CD4-positive, alpha-beta T cell (primary cell): ENCODE data around the gene CEP20. TPM values are rescaled to one million over a fixed set of nuclear protein-coding genes. Genes with fewer than 3 reads are reported as not detected.

Source experiments
- ATAC-seq: fragments of 200-7000 bp; cut with Tn5 transposase; one replicate; pipeline ENCODE4 v1.10.0; 2022; ENCODE audit warnings: mild to moderate bottlenecking; ENCODE audit not compliant: poor library complexity
- CTCF ChIA-PET: fragments of 350-600 bp; sonication (Branson Sonifier 250); formaldehyde crosslinking; loops from one replicate; lab custom pipeline; 2021; ENCODE audit warnings: antibody characterized with exemption, inconsistent platforms; lab: Charles Lee
- POLR2A ChIA-PET: fragments of 350-600 bp; sonication (Branson Sonifier 250); formaldehyde crosslinking; loops from one replicate; lab custom pipeline; 2021; ENCODE audit warnings: antibody characterized with exemption, inconsistent platforms; lab: Charles Lee
- DNase-seq, 14 experiments: peaks; one replicate each; pipeline ENCODE4 v3.0.0-alpha.2; 2013 to 2020; ENCODE audit warnings: mixed read lengths in 2 of 14
- H3K27ac ChIP-seq, 2 donors: one replicate each; pipeline versions ENCODE4 v1.5.1 to v1.7.0; 2013; ENCODE audit warnings: low read length in 2 of 2, low read depth in 1 of 2, mild to moderate bottlenecking in 1 of 2
- H3K27me3 ChIP-seq, 2 experiments: 1 replicate in 1 of 2; 2 replicates in 1 of 2; pipeline versions ENCODE4 v1.6.1 to v1.7.0; 2013; ENCODE audit warnings: low read length in 2 of 2, control low read depth in 1 of 2, mild to moderate bottlenecking in 1 of 2, moderate library complexity in 1 of 2; ENCODE audit not compliant: insufficient read depth in 2 of 2, control insufficient read depth in 1 of 2
- H3K36me3 ChIP-seq: one replicate; pipeline ENCODE4 v1.6.1; 2013; ENCODE audit warnings: low read length, control low read depth; ENCODE audit not compliant: insufficient read depth
- H3K4me1 ChIP-seq: one replicate; pipeline ENCODE4 v1.6.1; 2013; ENCODE audit warnings: low read length, control low read depth; ENCODE audit not compliant: insufficient read depth
- H3K4me3 ChIP-seq: one replicate; pipeline ENCODE4 v1.5.1; 2013; ENCODE audit warnings: mild to moderate bottlenecking, low read length, moderate library complexity
- H3K9me3 ChIP-seq, 2 experiments: 1 replicate in 1 of 2; 2 replicates in 1 of 2; pipeline versions ENCODE4 v1.6.1 to v1.7.0; 2013; ENCODE audit warnings: low read length in 2 of 2, mild to moderate bottlenecking in 2 of 2, control low read depth in 1 of 2, moderate library complexity in 1 of 2; ENCODE audit not compliant: control insufficient read depth in 1 of 2, insufficient read depth in 1 of 2
- H3K27ac Mint-ChIP-seq: one replicate; pipeline ENCODE4 v1.8.0; 2020; ENCODE audit warnings: mixed read lengths
- H3K27me3 Mint-ChIP-seq: one replicate; pipeline ENCODE4 v1.8.0; 2021; ENCODE audit warnings: mixed read lengths
- H3K36me3 Mint-ChIP-seq: one replicate; pipeline ENCODE4 v1.8.0; 2021; ENCODE audit warnings: low read depth, mixed read lengths
- H3K4me1 Mint-ChIP-seq: one replicate; pipeline ENCODE4 v1.8.0; 2021; ENCODE audit warnings: low read depth, mixed read lengths
- H3K4me3 Mint-ChIP-seq: one replicate; pipeline ENCODE4 v1.8.0; 2020; ENCODE audit warnings: mild to moderate bottlenecking, mixed read lengths
- H3K9me3 Mint-ChIP-seq: one replicate; pipeline ENCODE4 v1.8.0; 2020; ENCODE audit warnings: mixed read lengths
- intact Hi-C, 2 experiments: fragments of 100-400 bp; cut with DNase I in 1 of 2; cut with micrococcal nuclease in 1 of 2; formaldehyde crosslinking; loops; one replicate each; pipeline versions ENCODE4 v1.15.1 to v1.9.0; 2023 to 2025; cut with DNase I, micrococcal nuclease
- total RNA-seq, 174 experiments: library from RNA in 2 of 174; stranded (reverse) in 2 of 174; gene quantifications; one replicate each; pipeline ENCODE4 v1.2.3 and lab custom pipeline; 2021 to 2026
- TF ChIP-seq, protein P1 (sequence below): fragments of 200-600 bp; IDR thresholded peaks from one replicate; pipeline ENCODE4 v1.8.0; 2022; ENCODE audit warnings: antibody characterized with exemption, mild to moderate bottlenecking

CEP20 gene
- total RNA-seq, 2 experiments from 2014 or later: 14.4 to 15.5 TPM

DNA sequence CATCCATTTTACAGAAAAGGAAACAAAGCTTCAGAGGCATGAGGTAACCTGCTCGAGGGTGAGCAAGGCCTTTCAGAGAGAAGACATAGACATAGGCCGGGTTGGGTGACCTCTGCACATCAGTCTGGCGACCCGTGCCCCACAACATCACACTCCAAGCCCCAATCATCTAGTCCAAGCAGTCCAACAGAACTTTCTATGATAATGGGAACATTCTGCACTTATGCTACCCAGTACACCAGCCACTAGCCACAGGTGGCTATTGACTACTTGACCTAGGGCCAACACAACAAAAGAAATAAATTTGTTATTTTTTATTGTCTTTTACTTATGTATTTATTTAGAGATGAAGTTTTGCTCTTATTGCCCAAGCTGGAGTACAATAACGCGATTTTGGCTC lies 52.3 kb downstream of the CEP20 start:
- no peaks in the 10 kb centered on the region for H3K4me1 ChIP-seq
- Mint-ChIP-seq H3K27me3 (no peaks in the 10 kb centered on the region), H3K4me3 (no peak overlapping the region), H3K4me1 (no peaks in the 10 kb centered on the region), H3K36me3 (no peaks in the 10 kb centered on the region), H3K9me3 (no peaks in the 10 kb centered on the region), H3K27ac (no peak overlapping the region)
- ChIA-PET CTCF (no interaction called here), POLR2A (no interaction called here)
- no peak overlapping the region for H3K27ac ChIP-seq
- H3K4me3 ChIP-seq: no peak overlapping the region
- no peaks in the 10 kb centered on the region for H3K36me3 ChIP-seq
- ATAC-seq (no peak), DNase-seq (no peak)
- no peaks in the 10 kb centered on the region for H3K9me3 ChIP-seq
- intact Hi-C loops: no loop called here
- TF ChIP-seq, protein P1, sequence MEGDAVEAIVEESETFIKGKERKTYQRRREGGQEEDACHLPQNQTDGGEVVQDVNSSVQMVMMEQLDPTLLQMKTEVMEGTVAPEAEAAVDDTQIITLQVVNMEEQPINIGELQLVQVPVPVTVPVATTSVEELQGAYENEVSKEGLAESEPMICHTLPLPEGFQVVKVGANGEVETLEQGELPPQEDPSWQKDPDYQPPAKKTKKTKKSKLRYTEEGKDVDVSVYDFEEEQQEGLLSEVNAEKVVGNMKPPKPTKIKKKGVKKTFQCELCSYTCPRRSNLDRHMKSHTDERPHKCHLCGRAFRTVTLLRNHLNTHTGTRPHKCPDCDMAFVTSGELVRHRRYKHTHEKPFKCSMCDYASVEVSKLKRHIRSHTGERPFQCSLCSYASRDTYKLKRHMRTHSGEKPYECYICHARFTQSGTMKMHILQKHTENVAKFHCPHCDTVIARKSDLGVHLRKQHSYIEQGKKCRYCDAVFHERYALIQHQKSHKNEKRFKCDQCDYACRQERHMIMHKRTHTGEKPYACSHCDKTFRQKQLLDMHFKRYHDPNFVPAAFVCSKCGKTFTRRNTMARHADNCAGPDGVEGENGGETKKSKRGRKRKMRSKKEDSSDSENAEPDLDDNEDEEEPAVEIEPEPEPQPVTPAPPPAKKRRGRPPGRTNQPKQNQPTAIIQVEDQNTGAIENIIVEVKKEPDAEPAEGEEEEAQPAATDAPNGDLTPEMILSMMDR: no peak
- no peaks in the 10 kb centered on the region for H3K27me3 ChIP-seq

DNA sequence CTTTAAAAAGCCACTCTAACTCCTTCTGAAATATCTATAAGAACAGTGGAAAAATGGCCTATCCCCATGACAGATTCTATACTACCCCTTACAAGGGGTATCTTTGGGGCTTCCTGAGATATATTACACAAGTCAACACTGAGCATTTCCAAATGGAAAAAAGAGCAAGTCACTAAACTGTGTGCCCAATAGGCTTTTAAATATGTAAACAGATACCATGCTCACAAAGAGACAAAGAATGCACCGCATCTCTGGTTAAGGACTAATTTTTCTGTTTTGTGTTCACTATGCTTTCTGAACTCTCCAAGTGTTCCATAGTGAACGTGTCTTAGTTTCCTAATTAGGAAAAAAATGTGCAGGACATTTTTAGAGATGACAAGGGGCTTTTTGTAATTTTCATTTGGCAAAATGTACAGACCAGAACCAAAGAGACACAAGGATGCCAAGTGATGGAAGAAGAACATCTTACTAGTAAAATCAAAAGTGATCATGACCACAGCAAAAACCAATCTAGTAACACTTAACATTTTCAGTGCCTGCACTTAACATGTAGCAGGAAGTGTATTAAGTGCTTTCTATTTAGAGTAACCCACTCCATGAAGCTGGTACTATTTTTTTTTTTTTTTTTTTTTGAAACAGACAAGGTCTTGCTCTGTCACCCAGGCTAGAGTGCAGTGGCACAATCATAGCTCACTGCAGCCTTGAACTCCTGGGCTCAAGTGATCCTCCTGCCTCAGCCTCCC lies 53.1 kb downstream of the CEP20 start:
- ATAC-seq: no peak
- Histone ChIP-seq H3K9me3 (no peaks in the 10 kb centered on the region), H3K4me1 (no peaks in the 10 kb centered on the region), H3K4me3 (no peak overlapping the region), H3K27ac (no peak overlapping the region), H3K27me3 (no peaks in the 10 kb centered on the region), H3K36me3 (no peaks in the 10 kb centered on the region)
- no peak overlapping the region for H3K4me3 Mint-ChIP-seq
- intact Hi-C loops: no loop called here
- H3K9me3 Mint-ChIP-seq: no peaks in the 10 kb centered on the region
- H3K36me3 Mint-ChIP-seq: no peaks in the 10 kb centered on the region
- ChIA-PET POLR2A (no interaction called here), CTCF (no interaction called here)
- TF ChIP-seq, protein P1: no peak
- no peak for DNase-seq
- H3K4me1 Mint-ChIP-seq: no peaks in the 10 kb centered on the region
- H3K27ac Mint-ChIP-seq: no peak overlapping the region
- no peaks in the 10 kb centered on the region for H3K27me3 Mint-ChIP-seq

DNA sequence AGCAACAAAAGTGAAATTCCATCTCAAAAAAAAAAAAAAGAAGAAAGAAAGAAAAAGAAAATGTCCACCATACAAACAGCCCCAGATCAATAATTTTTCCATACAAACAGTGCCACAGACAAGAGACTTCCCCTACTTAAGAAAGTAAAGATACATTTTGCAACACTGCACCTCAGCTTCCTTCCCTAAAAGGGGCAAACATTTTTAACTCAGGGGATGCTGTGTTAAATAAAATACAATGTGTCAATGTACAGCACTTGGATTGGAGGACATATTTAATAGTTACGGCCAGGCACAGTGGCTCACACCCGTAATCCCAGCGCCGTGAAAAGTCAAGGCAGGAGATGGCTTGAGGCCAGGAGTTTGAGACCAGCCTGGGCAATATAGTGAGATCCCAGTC lies 53.9 kb downstream of the CEP20 start:
- Mint-ChIP-seq H3K4me3 (no peak overlapping the region), H3K27me3 (no peaks in the 10 kb centered on the region)
- CTCF ChIA-PET: no interaction called here

More for the DNA sequence above, 53.9 kb downstream of the CEP20 start:
- no peak overlapping the region for H3K4me3 ChIP-seq
- Mint-ChIP-seq H3K4me1 (no peaks in the 10 kb centered on the region), H3K36me3 (no peaks in the 10 kb centered on the region), H3K27ac (no peak overlapping the region), H3K9me3 (no peaks in the 10 kb centered on the region)
- no peaks in the 10 kb centered on the region for H3K4me1 ChIP-seq
- no peak for ATAC-seq
- POLR2A ChIA-PET: no interaction called here
- no peaks in the 10 kb centered on the region for H3K27me3 ChIP-seq
- H3K36me3 ChIP-seq: no peaks in the 10 kb centered on the region
- DNase-seq: no peak
- intact Hi-C loops: no loop called here
- no peaks in the 10 kb centered on the region for H3K9me3 ChIP-seq
- H3K27ac ChIP-seq: no peak overlapping the region
- TF ChIP-seq, protein P1: no peak
